Measurements from ENCODE around the gene RNF114.

RNF114 gene

GRCh38 chr20:49936153-49937026 is at the start of gene RNF114:
Gene RNF114 (plus strand): TSS chr20:49936397. CDS start chr20:49936413, 16 bp downstream.
- H3K36me3 ChIP-seq: peaks cover 0 to 8% (median 2%) of the 10 kb centered on the region in 3 donors
- H3K9me3 ChIP-seq: no peaks in the 10 kb centered on the region
- DNase-seq: peak; percentile 87 to 95
- peaks cover 0 to 33% (median 25%) of the 10 kb centered on the region in 4 donors for H3K4me1 ChIP-seq
- no peak for TF ChIP-seq CTCF (IDR thresholded peaks at IDR 0.05)
- no peaks in the 10 kb centered on the region for H3K27me3 ChIP-seq
- intact Hi-C loops (cut with DNase I; ENCODE audit: low total_unique reads): no loop called here
- peak within 1 kb of the TSS; percentile 86 to 87 for H3K4me3 ChIP-seq
- H3K27ac ChIP-seq: peak within 1 kb of the TSS; percentile 86 to 91

GRCh38 chr20:49886571-49887213 is 49.5 kb upstream of the RNF114 start:
- Histone ChIP-seq H3K27me3 (no peaks in the 10 kb centered on the region), H3K4me1 (peaks cover 0 to 35% (median 30%) of the 10 kb centered on the region in 4 donors), H3K27ac (peak overlapping the region; percentile 77 to 87), H3K4me3 (no peak overlapping the region), H3K9me3 (no peaks in the 10 kb centered on the region), H3K36me3 (peaks cover 10 to 70% (median 32%) of the 10 kb centered on the region in 3 donors)
- intact Hi-C loops (cut with DNase I; ENCODE audit: low total_unique reads): loop anchor here (5.0 to 10.0 kb wide), 3 partner anchors 34 to 352 kb away; no protein-coding TSS in a partner anchor
- peak in 1 of 2 donors; percentile 64 for DNase-seq
- TF ChIP-seq CTCF (IDR thresholded peaks at IDR 0.05): no peak

GRCh38 chr20:49887251-49888211 is 48.7 kb upstream of the RNF114 start:
- Histone ChIP-seq H3K27me3 (no peaks in the 10 kb centered on the region), H3K4me1 (peaks cover 0 to 34% (median 33%) of the 10 kb centered on the region in 4 donors), H3K36me3 (peaks cover 10 to 62% (median 26%) of the 10 kb centered on the region in 3 donors), H3K4me3 (no peak overlapping the region), H3K9me3 (no peaks in the 10 kb centered on the region), H3K27ac (peak overlapping the region; percentile 77 to 87)
- intact Hi-C loops (cut with DNase I; ENCODE audit: low total_unique reads): loop anchor here (5.0 to 10.0 kb wide), 3 partner anchors 35 to 353 kb away; no protein-coding TSS in a partner anchor
- no peak for TF ChIP-seq CTCF (IDR thresholded peaks at IDR 0.05)
- peak in 1 of 2 donors; percentile 75 for DNase-seq

- intact Hi-C loops (cut with DNase I; ENCODE audit: low total_unique reads): loop anchor here (5.0 to 10.0 kb wide), 3 partner anchors 36 to 354 kb away; no protein-coding TSS in a partner anchor
Observed at GRCh38 chr20:49888212-49889000, 47.8 kb upstream of the RNF114 start.

More at GRCh38 chr20:49888212-49889000, 47.8 kb upstream of the RNF114 start:
- H3K27me3 ChIP-seq: no peaks in the 10 kb centered on the region
- H3K4me3 ChIP-seq: no peak overlapping the region
- peak overlapping the region; percentile 77 to 87 for H3K27ac ChIP-seq
- peak; percentile 75 to 85 for TF ChIP-seq CTCF (IDR thresholded peaks at IDR 0.05)
- no peaks in the 10 kb centered on the region for H3K9me3 ChIP-seq
- peaks cover 0 to 42% (median 42%) of the 10 kb centered on the region in 4 donors for H3K4me1 ChIP-seq
- peaks cover 10 to 53% (median 18%) of the 10 kb centered on the region in 3 donors for H3K36me3 ChIP-seq
- peak in 1 of 2 donors; percentile 72 for DNase-seq

All from tibial artery (tissue), 4 donors.